Mononuclear cell (primary cell): Measurements from ENCODE around the gene STARD3. TPM values are rescaled to one million over a fixed set of nuclear protein-coding genes. Genes with fewer than 3 reads are reported as not detected.
A peak's percentile ranks its signal among the peaks of the same experiment; 100 is the strongest.

Source experiments
- H3K27me3 ChIP-seq: 2 replicates; pipeline ENCODE4 v1.6.0; 2011; ENCODE audit warnings: low read length, control low read depth; ENCODE audit not compliant: insufficient read depth
- H3K4me1 ChIP-seq: 2 replicates; pipeline ENCODE4 v1.5.1; 2011; ENCODE audit warnings: mild to moderate bottlenecking, low read length, control low read depth; ENCODE audit not compliant: insufficient read depth
- H3K4me3 ChIP-seq: 2 replicates; pipeline ENCODE4 v1.5.1; 2011; ENCODE audit warnings: mild to moderate bottlenecking, low read length, moderate library complexity
- H3K9me3 ChIP-seq: 2 replicates; pipeline ENCODE4 v1.5.1; 2011; ENCODE audit warnings: low read depth, mild to moderate bottlenecking, control low read depth, low read length
- total RNA-seq: library from RNA; depleted of rRNA; stranded (reverse); fragments of >200 nt; gene quantifications from one replicate; pipeline ENCODE4 v1.2.3, GENCODE V29; 2012

STARD3 gene
- total RNA-seq, 1 donor, result 31.8 TPM

GRCh38 chr17:39634384-39634871 is 2.5 kb upstream of the STARD3 start:
- Histone ChIP-seq H3K9me3 (no peaks in the 10 kb centered on the region), H3K4me1 (peaks cover 59% of the 10 kb centered on the region)

DNA sequence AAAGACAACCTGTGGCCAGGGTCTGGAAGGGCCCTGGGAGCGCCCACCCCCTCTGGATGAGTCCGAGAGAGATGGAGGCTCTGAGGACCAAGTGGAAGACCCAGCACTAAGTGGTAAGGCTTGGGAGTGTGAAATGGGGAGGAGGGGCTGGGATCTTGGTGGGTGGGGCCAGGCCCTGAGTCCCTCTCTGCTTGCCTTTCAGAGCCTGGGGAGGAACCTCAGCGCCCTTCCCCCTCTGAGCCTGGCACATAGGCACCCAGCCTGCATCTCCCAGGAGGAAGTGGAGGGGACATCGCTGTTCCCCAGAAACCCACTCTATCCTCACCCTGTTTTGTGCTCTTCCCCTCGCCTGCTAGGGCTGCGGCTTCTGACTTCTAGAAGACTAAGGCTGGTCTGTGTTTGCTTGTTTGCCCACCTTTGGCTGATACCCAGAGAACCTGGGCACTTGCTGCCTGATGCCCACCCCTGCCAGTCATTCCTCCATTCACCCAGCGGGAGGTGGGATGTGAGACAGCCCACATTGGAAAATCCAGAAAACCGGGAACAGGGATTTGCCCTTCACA is 1.2 kb upstream of the STARD3 start:
- Histone ChIP-seq H3K9me3 (no peaks in the 10 kb centered on the region), H3K4me1 (peaks cover 61% of the 10 kb centered on the region), H3K4me3 (no peak overlapping the region), H3K27me3 (no peaks in the 10 kb centered on the region)

More at GRCh38 chr17:39634384-39634871, 2.5 kb upstream of the STARD3 start:
- Histone ChIP-seq H3K4me3 (no peak overlapping the region), H3K27me3 (no peaks in the 10 kb centered on the region)

GRCh38 chr17:39636587-39636926 is 387 bp upstream of the STARD3 start:
- H3K4me3 ChIP-seq, result peak overlapping the region; percentile 93
- H3K9me3 ChIP-seq, result no peaks in the 10 kb centered on the region
- H3K27me3 ChIP-seq, result no peaks in the 10 kb centered on the region
- peaks cover 69% of the 10 kb centered on the region for H3K4me1 ChIP-seq

DNA sequence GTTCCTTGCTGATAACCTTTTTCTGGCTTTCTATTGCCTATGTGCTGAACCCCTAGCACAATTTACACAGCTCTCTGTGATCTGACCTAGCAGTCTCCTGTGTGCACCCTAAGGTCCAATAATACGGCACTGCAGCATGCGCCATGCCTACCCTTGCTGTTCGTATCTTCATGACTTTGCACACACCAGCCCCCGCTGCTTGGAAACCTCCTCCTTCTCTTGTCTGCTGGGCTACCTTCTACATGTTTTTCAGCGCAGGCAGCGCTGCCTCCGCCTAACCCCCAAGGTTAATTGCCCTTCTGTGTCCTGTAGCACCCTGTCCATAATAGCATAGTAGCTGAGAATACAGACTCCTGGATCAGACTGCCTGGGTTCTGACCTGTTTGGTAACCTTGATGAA is 1.4 kb downstream of the STARD3 start:
- Histone ChIP-seq H3K9me3 (no peaks in the 10 kb centered on the region), H3K4me1 (peaks cover 87% of the 10 kb centered on the region), H3K4me3 (no peak overlapping the region), H3K27me3 (no peaks in the 10 kb centered on the region)

- Histone ChIP-seq H3K9me3 (no peaks in the 10 kb centered on the region), H3K27me3 (no peaks in the 10 kb centered on the region), H3K4me3 (no peak overlapping the region), H3K4me1 (peaks cover 92% of the 10 kb centered on the region)
Measured at GRCh38 chr17:39639043-39639442, 2.1 kb downstream of the STARD3 start.

- Histone ChIP-seq H3K9me3 (no peaks in the 10 kb centered on the region), H3K4me3 (no peak overlapping the region), H3K4me1 (peaks cover 85% of the 10 kb centered on the region), H3K27me3 (no peaks in the 10 kb centered on the region)
Measured at GRCh38 chr17:39639566-39640458, 2.9 kb downstream of the STARD3 start.

DNA sequence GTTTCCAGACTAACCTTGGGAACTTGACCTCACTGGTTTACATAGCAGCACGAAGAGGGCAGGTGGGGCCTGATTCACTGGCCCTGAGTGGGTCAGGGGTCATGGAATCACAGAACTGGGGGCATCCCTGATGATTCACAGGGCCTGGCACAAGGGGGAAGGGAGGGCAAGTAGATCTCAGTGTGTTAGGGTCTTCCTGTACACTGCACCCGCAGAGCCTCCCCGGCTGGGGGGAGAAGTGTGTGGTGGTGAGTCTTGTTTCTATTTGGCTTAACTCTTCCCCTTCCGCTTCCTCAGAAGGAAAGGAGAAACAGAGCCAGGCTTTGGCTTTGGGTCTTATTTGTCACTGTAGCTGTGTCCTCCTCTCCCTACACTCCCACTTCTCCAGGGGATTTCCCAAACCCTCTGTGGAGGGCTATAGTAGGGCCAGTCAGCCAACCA is 3.7 kb downstream of the STARD3 start:
- no peak overlapping the region for H3K4me3 ChIP-seq
- H3K4me1 ChIP-seq, result peaks cover 78% of the 10 kb centered on the region
- no peaks in the 10 kb centered on the region for H3K27me3 ChIP-seq
- H3K9me3 ChIP-seq, result no peaks in the 10 kb centered on the region

- H3K4me3 ChIP-seq, result no peak overlapping the region
- H3K9me3 ChIP-seq, result no peaks in the 10 kb centered on the region
- H3K4me1 ChIP-seq, result peaks cover 73% of the 10 kb centered on the region
- no peaks in the 10 kb centered on the region for H3K27me3 ChIP-seq
Measured at GRCh38 chr17:39641097-39641496, 4.2 kb downstream of the STARD3 start.

GRCh38 chr17:39641883-39642282 is 4.9 kb downstream of the STARD3 start:
- no peak overlapping the region for H3K4me3 ChIP-seq
- H3K27me3 ChIP-seq, result no peaks in the 10 kb centered on the region
- no peaks in the 10 kb centered on the region for H3K9me3 ChIP-seq
- peaks cover 65% of the 10 kb centered on the region for H3K4me1 ChIP-seq

- no peaks in the 10 kb centered on the region for H3K9me3 ChIP-seq
- no peak overlapping the region for H3K4me3 ChIP-seq
- peaks cover 65% of the 10 kb centered on the region for H3K4me1 ChIP-seq
- no peaks in the 10 kb centered on the region for H3K27me3 ChIP-seq
Measured at GRCh38 chr17:39642291-39643074, 5.5 kb downstream of the STARD3 start.

DNA sequence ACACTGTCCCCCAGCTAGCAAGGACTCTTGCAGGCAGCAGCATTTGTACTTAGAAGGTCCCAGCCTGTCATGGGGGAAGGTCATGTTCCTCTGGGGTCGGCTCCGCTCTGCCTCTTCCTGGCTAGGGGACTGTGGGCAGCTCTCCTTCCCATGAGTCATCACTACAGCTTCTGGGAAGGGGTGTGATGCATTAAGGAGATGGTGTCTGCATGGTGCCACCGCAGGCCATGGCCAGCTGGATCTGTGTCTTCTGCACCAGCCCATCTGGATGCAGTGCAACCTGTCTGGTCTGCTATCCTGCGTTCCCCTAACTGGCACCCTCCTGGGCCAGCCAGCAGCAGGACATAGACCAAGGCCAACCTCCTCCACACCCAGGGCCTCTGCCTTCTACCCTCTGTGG is 6.3 kb downstream of the STARD3 start:
- Histone ChIP-seq H3K4me1 (peaks cover 57% of the 10 kb centered on the region), H3K9me3 (no peaks in the 10 kb centered on the region), H3K27me3 (no peaks in the 10 kb centered on the region), H3K4me3 (no peak overlapping the region)

DNA sequence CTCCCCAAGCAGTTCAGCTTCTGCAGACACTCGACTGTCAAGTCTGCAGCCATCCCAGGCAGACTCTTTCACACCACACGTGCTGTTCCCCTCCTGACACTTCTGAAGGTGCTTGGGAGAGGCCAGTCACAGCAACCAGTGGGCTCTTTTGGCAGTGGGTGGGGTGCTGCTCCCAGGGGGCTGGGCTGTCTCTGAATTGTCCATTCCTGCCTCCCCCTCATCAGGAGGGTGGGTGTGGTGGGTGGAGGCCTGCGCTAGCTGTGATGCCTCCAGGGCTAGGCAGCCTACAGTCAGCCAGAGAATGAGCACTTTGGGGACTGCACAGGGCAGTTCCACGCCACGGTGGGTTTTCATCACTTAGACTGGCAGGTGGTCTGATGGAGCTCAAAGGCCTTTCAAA is 10.3 kb downstream of the STARD3 start:
- Histone ChIP-seq H3K9me3 (no peaks in the 10 kb centered on the region), H3K4me3 (no peak overlapping the region), H3K4me1 (peaks cover 17% of the 10 kb centered on the region), H3K27me3 (no peaks in the 10 kb centered on the region)

DNA sequence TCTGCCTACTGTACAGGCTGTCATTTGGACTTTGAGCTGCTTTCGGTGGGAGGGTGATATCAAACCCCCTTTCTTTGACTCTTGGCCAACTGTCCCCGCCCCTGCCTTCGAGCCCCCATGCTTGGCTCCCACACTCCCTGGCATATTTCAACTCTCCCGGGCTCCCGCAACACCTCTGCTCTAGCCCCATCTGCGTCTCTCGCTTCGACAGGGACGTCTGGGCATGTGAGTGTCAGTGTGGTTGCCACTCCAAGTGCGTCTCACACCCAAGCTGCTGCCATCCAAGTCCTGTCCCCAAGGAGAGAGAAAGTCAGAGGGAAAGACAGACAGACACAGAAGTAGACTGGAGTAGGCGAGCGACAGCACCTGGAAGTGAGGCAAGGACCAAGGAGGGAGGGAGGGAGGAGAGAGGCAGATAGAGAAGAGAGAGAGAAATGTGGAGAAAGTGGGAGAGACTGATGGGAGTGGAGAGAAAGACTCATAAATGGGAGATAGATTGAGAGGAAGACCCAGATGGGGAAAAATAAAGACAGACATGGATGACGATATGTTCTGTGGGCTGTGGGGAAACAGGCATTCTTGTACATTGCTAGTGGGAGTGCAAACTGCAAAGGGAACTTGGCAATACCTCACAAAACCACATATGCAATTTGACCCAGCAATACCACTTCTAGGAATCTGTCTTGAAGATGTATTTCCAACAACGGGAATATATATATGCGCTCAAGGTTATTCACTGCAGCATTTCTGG is 11.8 kb downstream of the STARD3 start:
- no peaks in the 10 kb centered on the region for H3K9me3 ChIP-seq
- H3K4me3 ChIP-seq, result no peak overlapping the region
- no peaks in the 10 kb centered on the region for H3K27me3 ChIP-seq
- H3K4me1 ChIP-seq, result peaks cover 7% of the 10 kb centered on the region

- H3K4me3 ChIP-seq, result no peak overlapping the region
- no peaks in the 10 kb centered on the region for H3K27me3 ChIP-seq
- peaks cover 6% of the 10 kb centered on the region for H3K4me1 ChIP-seq
- H3K9me3 ChIP-seq, result no peaks in the 10 kb centered on the region
Measured at GRCh38 chr17:39650121-39650579, 13.2 kb downstream of the STARD3 start.
